ENCODE results near the gene FOXA2.

The FOXA2 gene

GRCh38 chr20:22583773-22584521, 425 bp downstream of the FOXA2 start:
- DNase-seq (ENCODE audit: low spot score): no peak

- DNase-seq (ENCODE audit: low spot score): no peak
Measured at GRCh38 chr20:22582964-22583772, 1.2 kb downstream of the FOXA2 start.

GRCh38 chr20:22582386-22582963, 1.9 kb downstream of the FOXA2 start:
- DNase-seq (ENCODE audit: low spot score): no peak

DNA sequence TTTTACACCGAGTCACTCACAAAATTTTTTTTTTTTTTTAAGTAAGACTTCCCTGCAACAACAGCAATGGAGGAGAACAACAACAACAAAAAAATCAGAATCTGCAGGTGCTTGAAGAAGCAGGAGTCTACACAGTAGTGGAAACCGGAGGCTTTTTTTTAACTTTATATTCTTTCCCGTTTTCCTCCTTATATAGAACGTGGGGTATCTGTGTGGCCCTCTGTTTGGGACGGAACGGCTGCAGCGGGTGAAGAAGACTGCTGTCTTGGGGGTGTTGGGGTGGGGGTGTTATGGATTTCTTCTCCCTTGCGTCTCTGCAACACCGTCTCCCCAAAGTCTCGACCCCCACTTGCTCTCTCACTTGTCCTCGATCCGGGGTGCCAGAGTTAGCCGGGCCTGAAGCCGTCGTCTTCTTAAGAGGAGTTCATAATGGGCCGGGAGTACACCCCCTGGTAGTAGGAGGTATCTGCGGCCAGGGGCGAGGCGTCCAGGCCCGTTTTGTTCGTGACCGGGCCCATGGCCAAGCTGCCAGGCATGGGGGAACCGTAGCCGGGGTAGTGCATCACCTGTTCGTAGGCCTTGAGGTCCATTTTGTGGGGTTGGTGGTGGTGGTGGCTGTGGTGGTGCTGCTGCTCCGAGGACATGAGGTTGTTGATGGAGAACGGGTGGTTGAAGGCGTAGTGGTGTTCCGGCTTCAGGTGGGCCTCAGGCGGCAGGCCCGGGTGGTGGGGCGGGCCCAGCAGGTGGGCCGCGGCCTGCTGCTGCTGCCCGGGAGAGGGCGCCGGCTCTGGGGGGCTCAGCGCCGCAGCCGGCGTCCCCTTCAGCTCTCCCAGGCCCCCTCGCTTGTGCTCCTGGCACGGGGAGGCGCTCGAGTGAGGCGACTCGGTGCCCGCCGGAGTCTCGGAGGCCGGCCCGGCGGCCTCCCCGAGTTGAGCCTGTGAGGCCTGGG, 2.7 kb downstream of the FOXA2 start:
- DNase-seq (ENCODE audit: low spot score): no peak

GRCh38 chr20:22579711-22580697, 4.4 kb downstream of the FOXA2 start:
- DNase-seq (ENCODE audit: low spot score): no peak

GRCh38 chr20:22579119-22579427, 5.3 kb downstream of the FOXA2 start:
- DNase-seq (ENCODE audit: low spot score): no peak

GRCh38 chr20:22578221-22579118, 5.9 kb downstream of the FOXA2 start:
- DNase-seq (ENCODE audit: low spot score): no peak

DNA sequence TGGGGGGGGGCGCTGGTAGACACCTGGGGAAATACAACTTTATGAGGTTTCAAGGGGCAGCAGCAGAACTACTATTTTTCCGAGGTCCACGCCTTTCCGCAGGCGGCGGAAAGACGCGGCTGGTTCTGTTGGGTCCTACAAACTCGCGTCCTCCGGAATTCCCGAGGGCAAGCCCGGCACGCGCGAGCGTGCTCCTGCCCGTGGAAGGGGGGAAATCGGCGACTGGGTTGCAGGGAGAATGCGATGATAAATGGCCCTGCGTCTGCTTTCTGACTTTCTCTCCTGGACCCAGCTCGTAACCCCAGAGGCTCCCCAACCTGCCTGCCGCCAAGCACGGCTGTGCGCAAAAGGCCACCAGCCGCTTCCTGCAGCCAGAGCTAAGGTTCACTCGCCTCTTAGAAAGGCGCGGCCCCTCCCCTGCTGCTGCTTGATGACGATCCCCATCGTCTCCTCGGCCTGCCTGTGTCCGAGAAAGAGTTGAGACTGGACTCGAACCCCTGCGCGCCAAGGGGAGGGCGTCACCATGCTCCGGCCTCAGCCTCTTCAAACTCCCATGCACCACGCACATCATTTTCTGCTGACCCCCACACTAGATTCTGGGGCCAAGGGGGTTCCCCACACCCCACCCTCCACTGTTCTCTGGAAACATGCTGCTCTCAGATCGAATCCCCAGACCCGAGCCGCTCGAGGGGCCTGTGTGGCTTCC, 6.7 kb downstream of the FOXA2 start:
- DNase-seq (ENCODE audit: low spot score): no peak

- DNase-seq (ENCODE audit: low spot score): no peak
Measured at GRCh38 chr20:22576733-22577514, 7.4 kb downstream of the FOXA2 start.

GRCh38 chr20:22576273-22576672, 8.1 kb downstream of the FOXA2 start:
- DNase-seq (ENCODE audit: low spot score): no peak

GRCh38 chr20:22575737-22576136, 8.6 kb downstream of the FOXA2 start:
- no peak for DNase-seq (ENCODE audit: low spot score)

GRCh38 chr20:22575087-22575721, 9.2 kb downstream of the FOXA2 start:
- no peak for DNase-seq (ENCODE audit: low spot score)

- no peak for DNase-seq (ENCODE audit: low spot score)
Measured at GRCh38 chr20:22574545-22575086, 9.8 kb downstream of the FOXA2 start.

DNA sequence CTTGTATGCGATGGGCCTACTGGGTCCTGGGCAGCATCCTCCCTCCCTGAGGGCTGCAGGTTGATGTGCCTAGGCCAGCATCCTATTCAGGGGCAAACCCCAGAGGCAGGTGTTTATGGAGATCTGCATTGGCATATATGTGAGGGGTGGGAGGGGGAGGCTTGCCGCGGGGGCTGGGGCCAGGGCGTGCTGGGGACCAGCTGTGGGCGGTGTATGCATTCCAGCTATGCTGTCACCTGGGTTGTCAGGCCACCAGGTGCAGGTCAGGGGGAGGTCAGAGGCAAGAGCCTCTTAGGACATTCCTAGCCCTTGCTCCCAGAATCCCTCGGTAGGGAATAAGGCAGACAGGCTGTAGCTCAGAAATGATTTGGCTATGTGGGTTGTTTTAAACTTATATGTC, 11.9 kb downstream of the FOXA2 start:
- no peak for DNase-seq (ENCODE audit: low spot score)

DNA sequence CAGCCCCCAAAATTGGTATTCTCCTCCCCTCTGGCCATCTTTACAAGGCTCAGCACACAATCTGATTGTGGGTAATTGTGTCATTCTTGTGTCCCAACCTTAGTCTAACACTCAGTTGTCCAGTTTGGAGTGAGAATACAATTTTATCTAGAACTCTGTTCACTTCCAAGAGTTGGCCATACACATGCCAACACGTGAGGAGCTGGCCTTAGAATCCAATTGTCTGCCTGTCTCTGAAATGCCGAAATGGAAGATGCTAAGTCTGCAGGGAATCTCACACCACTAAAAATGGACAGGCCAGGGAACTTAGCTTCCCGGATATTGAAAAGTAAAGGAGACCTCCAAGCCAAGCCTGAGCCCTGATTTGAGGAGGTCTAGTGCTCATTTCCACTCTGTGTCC, 12.3 kb downstream of the FOXA2 start:
- no peak for DNase-seq (ENCODE audit: low spot score)

GRCh38 chr20:22569353-22569752, 15.0 kb downstream of the FOXA2 start:
- DNase-seq (ENCODE audit: low spot score): no peak

GRCh38 chr20:22568872-22569344, 15.5 kb downstream of the FOXA2 start:
- DNase-seq (ENCODE audit: low spot score): no peak

Measured in globus pallidus (tissue), 1 donor.